DND-41 (cell line): ENCODE measurements around the gene MACROD1.

Experiments used
- EZH2 ChIP-seq: IDR thresholded peaks from 3 replicates; pipeline ENCODE4 v1.6.1; 2012; ENCODE audit warnings: borderline replicate concordance, low read depth, mild to moderate bottlenecking, moderate library complexity, low read length, inconsistent platforms; ENCODE audit not compliant: severe bottlenecking
- TF ChIP-seq, protein P1 (sequence below): IDR thresholded peaks from 2 replicates; pipeline ENCODE4 v1.5.1; 2012; ENCODE audit warnings: borderline replicate concordance, low read length, moderate library complexity, mild to moderate bottlenecking; ENCODE audit not compliant: poor library complexity, severe bottlenecking; ENCODE audit errors: extremely low read depth

DNA sequence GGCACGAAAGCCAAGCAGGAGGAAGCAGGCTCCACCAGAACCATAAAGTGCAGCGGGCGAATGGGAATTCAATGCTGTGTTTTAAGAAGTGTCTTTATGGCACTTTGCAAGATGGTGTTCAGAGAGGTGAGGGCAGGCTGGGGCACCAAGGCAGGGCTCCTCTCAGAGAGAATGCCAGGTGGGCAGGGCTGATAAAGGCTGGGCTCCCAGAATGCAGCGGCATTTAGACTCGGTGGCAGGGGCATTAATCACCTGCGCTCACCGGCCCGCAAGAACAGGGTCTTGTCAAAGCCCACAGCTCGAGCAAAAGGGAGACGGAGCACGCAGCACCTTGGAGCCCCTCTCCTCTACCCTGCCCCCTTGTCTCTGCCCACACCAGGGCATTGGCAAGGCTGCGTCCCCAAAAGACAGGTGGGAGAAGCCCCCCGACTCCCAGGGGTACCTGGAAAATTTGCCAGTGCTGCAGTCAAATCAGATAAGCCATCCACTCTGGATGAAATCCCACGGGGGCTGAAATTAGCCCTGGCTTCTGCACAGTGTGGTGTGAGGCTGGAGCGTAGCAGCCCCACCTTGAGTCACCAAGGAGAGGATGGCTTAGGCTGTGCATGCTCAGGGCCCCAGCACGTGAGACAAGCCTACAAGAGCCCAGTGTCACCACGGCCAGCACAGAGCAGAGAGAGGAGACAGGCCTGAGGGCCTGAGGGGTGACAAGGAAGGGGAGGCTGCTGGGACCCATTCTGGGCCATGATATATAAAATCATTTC, 8.1 kb downstream of the MACROD1 start:
- TF ChIP-seq, protein P1, sequence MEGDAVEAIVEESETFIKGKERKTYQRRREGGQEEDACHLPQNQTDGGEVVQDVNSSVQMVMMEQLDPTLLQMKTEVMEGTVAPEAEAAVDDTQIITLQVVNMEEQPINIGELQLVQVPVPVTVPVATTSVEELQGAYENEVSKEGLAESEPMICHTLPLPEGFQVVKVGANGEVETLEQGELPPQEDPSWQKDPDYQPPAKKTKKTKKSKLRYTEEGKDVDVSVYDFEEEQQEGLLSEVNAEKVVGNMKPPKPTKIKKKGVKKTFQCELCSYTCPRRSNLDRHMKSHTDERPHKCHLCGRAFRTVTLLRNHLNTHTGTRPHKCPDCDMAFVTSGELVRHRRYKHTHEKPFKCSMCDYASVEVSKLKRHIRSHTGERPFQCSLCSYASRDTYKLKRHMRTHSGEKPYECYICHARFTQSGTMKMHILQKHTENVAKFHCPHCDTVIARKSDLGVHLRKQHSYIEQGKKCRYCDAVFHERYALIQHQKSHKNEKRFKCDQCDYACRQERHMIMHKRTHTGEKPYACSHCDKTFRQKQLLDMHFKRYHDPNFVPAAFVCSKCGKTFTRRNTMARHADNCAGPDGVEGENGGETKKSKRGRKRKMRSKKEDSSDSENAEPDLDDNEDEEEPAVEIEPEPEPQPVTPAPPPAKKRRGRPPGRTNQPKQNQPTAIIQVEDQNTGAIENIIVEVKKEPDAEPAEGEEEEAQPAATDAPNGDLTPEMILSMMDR = no peak
- no peak for TF ChIP-seq EZH2
